HG03196 (cell line): ENCODE data around the gene MELK.
"Not testable (repeated sequence)": the region's sequence is repeated elsewhere in the genome, so short reads cannot be mapped to it uniquely, and the experiment has no call there.

Experiments
- ATAC-seq: cut with Tn5 transposase; IDR thresholded peaks from one replicate; pipeline ENCODE4 v1.9.1; 2021; ENCODE audit not compliant: unreplicated experiment

MELK gene

DNA sequence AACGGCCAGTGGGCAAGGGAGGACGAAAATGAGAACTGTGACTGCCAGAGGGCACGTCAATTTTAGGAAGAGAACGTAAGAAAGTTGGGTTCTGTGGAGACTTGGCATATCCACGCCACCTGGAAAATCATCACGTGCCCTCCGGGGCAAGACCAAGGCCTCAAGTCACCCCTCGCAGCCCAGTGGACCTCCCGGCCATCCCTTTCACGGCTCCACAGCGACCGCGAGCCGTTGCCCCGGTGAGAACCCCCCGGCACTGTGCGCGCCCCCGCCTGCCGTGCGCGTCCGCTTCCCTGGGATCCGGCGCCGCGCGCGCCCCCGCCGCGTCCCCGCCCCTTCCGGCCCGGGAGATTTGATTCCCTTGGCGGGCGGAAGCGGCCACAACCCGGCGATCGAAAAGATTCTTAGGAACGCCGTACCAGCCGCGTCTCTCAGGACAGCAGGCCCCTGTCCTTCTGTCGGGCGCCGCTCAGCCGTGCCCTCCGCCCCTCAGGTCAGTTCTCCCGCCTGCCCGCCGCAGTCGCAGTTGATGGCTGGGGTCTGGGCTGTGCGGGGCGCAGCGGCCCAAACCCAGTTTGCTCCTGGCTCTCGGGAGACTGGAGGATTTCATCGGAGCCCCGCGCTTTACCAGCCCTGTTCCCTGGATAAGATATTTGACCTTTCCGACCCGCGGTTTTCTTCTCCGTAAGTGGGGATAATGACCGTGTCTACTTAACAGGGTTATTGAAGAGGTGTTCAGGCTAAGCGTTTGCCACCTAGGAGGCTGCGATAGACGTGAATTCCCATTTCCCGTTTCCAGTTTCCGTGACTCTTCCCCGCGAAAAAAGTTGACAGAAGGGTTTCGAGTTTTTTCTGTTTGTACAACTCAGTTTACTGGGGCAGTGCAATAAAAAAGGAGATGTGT lies at the start of gene MELK:
Gene MELK, plus strand, starts transcription at position 381 of the 904 bp plus-strand sequence. CDS start 8,787 bp downstream, outside the sequence.
- peak; percentile 68 for ATAC-seq

DNA sequence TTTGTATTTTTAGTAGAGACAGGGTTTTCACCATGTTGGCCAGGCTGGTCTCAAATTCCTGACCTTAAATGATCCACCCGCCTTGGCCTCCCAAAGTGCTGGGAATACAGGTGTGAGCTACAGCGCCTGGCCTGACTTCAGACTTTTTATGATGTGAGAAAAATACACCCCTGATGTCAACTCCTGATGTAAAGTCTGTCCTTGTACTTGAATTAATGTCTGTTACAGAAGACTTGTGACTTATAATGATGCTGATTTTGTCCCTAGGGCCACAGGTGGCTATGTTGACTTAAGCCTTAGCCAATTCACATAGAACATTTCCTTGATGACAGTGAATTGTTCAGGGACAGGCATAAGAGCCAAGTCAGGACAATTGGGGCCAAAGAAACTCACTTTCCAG lies 42.5 kb upstream of the MELK start:
- ATAC-seq, result no peak

DNA sequence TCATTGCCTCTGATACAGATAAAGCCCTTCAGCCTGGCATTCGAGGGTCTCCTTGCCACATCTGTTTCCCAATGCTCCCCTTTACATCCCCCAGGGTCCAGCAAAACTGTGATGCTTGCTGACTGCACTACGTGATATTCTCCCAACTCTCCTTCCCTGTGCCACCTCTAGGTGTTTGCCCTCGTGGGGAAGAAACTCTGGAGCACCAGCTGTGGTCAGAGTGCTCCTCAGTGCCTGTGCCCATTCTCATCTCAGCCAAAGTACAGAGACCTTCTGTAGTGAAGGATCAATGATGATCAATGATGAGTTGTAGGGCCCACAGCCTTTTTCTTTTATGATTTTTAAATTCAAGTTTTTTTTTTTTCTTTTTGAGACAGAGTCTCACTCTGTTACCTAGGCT lies 40.3 kb upstream of the MELK start:
- no peak for ATAC-seq

DNA sequence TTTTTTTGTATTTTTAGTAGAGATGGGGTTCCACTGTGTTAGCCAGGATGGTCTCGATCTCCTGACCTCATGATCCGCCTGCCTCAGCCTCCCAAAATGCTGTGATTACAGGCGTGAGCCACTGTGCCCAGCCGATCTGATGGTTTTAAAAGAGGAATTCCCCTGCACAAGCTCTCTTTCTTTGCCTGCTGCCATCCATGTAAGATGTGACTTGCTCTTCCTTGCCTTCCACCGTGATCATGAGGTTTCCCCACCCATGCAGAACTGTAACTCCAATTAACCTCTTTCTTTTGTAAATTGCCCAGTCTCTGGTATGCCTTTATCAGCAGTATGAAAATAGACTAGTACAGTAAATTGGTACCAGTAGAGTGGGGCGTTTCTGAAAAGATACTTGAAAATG lies 39.0 kb upstream of the MELK start:
- ATAC-seq, result not testable (repeated sequence)

DNA sequence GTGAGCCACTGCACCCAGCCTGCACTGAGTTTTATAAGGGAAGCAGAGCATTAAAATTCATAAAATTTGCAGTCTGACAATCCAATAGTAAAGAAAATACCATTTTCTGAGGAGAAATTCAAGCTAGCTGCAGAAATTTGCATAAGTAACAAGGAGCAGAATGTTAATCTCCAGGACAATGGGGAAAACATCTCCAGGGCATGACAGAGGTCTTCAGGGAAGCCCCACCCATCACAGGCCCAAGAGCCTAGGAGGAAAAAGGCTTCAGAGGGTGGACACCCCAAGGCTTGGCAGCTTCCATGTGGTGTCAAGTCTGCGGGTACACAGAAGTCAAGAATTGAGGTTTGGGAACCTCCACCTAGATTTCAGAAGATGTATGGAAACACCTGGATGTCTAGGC lies 37.6 kb upstream of the MELK start:
- ATAC-seq, result no peak

DNA sequence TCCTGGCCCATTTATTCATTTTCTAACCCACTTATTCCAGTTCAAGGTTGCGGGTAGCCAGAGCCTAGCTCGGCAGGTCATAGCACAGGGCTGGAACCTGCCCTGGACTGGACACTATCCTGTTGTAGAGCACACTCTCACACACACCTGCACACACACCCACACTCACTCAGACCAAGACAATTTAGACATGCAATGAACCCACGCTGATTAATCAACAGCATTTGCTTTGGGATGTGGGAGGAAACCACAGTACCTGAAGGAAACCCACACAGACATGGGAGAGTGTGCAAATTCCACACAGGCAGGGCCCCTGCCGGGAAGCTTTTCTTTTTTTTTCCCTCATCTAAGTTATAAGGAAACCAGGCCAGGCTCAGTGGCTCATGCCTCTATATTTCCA lies 34.8 kb upstream of the MELK start:
- ATAC-seq, result no peak

DNA sequence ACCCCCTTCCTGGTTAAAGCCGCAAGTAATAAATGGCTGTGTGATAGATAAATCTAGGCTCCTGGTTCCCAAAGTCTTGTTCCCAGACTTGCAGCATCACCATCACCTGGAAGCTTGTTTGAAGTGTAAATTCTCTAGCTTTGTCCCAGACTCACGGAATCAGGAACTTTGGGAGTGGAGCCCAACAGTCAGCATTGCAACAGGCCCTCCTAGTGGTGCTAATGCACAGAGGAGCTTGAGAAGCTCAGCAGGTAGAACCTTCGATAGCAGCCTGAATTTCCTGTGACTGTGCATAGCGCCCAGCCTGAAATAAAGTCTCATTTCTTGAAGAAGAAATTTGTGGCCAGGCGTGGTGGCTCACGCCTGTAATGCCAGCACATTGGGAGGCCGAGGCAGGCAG lies 30.3 kb upstream of the MELK start:
- ATAC-seq, result no peak

DNA sequence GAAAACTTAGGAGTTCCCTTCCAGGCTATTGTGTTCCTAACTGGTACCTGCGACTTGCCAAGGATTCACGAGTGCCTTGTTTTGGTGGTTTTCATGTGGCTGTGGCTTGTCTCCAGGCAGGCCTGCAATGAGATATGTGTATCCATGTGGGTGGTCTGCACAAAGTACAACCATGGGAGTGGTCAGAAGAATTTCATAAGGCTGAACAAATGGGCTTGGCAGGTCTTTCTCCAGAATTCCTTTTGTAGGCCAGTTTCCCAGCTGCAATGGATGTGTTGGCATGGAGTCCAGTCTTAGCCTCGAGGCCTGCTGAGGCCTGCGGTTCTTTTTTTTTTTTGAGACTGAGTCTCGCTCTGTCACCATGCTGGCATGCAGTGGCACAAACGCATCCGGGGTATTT lies 28.8 kb upstream of the MELK start:
- ATAC-seq, result no peak

DNA sequence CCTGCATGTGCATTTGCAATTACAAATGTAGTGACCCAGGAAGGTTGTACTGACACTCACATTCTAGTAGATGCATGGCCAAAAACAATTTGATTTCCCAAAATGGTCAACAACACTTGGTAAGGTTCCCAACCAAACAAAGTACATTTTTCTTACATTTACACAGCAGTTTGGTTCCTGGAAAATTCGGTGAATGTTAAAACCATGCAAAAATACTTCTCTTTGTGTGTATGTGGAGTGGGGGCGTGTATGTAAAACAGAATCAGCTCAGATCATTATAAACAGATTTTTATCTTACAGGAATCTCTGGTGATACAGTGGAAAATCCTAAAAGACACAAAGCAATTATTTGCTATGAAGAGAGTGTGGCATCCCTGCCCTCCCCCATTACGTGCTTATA lies 25.1 kb upstream of the MELK start:
- ATAC-seq, result no peak

DNA sequence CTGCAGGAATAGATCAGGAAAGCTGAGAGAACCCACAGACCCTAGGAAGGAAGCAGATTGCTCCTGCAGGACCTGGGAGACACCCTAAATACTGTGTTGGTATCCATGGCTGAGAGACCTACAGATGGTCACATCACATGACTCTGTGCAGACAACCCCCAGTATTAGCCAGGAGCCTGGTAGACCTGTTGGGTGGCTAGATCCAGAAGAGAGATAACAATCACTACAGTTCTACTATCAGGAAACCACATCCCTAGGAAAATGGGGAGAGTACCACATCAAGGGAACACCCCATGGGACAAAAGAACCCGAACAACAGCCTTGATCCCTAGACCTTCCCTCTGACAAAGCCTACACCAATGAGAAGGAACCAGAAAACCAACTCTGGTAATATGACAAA lies 24.2 kb upstream of the MELK start:
- ATAC-seq, result no peak

DNA sequence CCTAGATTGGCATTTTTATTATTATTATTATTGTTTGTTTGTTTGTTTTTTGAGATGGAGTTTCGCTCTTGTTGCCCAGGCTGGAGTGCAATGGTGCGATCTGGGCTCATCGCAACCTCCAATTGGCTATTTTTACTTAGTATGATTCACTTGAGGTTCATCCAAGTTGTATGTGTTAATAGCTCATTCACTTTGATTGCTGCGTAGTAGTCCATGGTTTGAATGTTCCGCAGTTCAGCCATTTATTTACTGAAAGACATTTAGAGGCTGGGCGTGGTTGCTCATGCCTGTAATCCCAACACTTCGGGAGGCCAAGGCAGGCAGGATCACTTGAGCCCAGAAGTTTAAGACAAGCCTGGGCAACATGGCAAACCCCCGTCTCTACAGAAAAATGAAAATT lies 22.6 kb upstream of the MELK start:
- no peak for ATAC-seq

DNA sequence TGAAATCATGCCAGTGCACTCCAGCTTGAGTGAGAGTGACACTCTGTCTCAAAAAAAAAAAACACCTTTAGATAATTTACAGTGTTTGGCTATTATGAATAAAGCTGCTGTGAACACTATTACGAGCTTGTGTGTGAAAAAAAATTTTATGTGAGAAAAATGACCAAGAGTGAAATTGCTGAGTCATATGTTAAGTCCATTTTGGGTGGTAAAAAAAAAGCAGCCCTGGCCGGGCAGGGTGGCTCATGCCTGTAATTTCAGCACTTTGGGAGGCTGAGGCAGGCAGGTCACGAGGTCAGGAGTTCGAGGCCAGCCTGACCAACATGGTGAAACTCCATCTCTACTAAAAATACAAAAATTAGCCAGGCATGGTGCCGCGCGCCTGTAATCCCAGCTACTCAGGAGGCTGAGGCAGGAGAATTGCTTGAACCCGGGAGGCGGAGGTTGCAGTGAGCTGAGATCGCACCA lies 22.0 kb upstream of the MELK start:
- ATAC-seq, result peak; percentile 62

DNA sequence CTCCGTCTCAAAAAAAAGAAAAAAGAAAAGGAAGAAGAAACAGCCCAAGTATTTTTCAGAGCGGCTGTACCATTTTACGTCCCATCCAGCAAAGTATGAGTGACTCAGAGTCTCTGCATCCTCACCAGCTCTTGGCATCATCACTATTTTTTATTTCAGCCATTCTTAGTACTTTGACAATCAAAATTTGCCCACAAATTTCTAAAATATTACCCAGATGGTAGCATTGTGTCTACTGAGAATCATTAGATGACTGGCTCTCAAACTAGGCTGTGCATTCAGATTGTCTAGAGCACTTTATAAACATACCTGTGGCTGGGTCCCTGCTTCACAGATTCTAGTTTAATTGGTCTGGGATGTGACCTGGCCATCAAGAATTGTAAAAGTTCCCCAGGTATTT lies 21.6 kb upstream of the MELK start:
- ATAC-seq, result no peak

DNA sequence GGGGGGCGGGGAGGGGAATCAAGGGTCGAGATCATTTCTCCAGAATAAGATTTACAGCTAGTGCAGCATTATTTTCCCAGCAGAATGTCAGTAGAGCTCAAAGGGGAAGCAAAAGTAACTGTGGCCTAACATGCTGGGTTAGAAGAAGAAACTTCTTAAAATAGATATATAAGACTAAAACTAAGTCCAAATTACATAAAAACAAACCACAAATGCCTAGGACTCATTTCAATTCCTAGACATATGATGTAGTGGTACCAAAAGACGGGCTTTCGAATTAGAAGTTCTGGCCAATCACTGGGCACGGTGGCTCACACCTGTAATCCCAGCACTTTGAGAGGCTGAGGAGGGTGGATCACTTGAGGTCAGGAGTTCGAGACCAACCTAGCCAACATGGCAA lies 20.8 kb upstream of the MELK start:
- ATAC-seq, result no peak

DNA sequence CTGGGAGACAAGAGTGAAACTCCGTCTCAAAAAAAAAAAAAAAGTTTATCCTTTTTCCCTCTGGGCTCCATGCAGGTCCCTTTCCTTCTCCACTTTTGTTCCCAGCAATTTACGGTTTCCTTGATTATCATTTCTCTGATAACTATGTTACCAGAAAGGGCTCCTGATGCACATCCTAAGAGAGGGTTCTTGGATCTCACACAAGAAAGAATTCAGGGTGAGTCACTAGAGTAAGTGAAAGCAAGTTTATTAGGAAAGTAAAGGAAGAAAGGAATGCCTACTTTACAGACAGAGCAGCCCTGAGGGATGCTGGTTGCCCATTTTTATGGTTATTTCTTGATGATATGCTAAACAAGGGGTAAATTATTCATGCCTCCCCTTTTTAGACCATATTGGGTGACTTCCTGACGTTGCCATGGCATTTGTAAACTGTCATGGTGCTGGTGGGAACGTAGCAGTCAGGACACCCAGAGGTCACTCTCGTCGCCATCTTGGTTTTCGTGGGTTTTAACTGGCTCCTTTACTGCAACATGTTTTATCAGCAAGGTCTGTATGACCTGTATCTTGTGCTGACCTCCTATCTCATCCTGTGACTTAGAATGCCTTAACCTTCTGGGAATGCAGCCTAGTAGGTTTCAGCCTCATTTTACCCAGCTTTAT lies 13.5 kb upstream of the MELK start:
- ATAC-seq, result no peak

DNA sequence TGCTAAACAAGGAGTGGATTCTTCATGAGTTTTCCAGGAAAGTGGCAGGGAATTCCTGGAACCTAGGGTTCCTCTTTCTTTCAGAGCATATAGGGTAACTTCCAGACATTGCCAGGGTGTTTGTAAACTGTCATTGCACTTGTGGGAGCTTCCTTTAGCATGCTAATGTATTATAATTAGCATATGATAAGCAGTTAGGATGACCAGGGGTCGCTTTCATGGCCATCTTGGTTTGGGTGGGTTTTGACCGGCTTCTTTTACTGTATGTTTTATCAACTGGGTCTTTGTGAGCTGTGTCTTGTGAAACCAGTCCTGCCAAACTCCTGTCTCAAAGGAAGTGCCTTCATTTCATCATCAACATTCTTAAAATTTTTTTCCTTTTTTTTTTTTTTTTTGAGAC lies 11.9 kb upstream of the MELK start:
- ATAC-seq, result no peak

DNA sequence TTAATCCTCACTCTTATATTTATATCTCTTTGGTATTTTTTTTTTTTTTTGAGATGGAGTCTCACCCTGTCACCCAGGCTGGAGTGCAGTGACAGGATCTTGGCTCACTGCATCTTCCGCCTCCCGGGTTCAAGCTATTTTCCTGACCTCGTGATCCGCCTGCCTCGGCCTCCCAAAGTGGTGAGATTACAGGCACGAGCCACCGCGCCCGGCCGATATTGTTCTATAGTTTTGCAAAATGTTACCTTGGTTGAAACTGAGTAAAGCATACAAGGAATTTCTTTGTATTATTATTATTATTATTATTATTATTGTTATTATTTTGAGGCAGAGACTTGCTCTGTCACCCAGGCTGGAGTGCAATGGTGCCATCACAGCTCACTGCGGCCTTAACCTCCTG lies 9.9 kb upstream of the MELK start:
- not testable (repeated sequence) for ATAC-seq

DNA sequence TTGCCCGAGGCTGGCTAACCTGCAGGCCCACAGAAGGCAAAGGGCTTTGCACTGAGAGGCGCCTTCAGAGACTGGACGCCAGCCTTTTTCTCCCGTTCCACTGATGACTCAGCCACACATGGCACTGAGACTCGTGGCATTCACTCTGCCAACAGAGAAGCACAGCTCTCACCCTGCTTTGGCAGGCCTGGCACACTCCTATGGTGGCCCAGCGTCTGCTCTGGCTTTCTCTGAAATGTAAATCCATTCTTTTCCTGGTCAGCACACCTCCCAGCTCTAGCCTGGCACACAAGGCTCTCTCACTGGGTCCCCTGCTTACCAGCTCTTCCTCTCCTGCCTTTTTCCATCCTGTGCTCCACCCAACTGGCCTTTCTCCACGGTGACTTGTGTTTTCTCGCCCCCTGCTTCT lies 5.9 kb upstream of the MELK start:
- ATAC-seq, result no peak

DNA sequence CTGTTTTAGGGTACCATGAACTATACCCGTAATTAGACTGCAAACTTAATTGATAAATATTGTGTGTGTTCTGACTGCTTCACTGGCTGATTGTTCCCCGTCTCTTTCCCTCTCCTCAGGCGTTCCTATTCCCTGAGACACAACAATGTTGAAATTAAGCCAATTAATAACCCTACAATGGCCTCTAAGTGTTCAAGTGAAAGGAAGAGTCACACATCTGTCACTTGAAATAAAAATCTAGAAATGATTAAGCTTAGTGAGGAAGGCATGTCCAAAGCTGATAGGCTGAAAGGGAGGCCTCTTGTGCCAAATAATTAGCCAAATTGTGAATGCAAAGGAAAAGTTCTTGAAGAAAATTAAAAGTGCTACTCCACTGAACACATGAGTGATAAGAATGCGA lies 4.0 kb upstream of the MELK start:
- not testable (repeated sequence) for ATAC-seq

DNA sequence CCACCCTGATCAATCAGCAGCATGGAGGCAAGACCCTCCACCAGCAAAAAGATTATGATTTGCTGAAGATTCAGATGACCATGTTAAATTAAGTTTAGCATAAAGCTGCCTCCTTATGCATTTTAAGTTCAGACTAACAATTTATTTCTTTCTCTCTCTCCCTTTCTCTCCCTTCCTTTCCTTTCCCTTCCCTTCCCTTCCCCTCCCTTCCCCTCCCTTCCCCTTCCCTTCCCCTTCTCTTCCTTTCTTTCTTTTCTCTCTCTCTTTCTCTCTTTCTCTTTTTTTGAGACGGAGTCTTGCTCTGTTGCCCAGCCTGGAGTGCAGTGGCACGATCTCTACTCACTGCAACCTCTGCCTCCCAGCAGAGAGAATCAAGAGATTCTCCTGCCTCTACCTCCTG lies 1.4 kb upstream of the MELK start:
- no peak for ATAC-seq

DNA sequence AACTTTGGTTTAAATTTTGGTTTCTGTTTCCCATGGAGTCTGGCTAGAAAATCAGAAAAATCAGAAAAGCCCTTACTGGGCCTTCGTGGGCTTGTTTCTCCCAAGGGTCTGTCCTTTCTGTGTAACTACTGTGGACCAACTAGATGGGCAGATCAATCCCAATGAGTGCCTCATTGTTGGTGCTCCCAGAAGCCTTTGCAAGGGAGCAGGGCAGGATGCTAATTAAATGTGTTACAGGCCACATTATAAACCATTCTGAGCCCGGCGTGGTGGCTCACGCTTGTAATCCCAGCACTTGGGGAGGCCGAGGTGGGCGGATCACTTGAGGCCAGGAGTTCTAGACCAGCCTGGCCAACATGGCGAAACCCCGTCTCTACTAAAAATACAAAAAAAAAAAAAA lies 1.4 kb downstream of the MELK start:
- not testable (repeated sequence) for ATAC-seq

DNA sequence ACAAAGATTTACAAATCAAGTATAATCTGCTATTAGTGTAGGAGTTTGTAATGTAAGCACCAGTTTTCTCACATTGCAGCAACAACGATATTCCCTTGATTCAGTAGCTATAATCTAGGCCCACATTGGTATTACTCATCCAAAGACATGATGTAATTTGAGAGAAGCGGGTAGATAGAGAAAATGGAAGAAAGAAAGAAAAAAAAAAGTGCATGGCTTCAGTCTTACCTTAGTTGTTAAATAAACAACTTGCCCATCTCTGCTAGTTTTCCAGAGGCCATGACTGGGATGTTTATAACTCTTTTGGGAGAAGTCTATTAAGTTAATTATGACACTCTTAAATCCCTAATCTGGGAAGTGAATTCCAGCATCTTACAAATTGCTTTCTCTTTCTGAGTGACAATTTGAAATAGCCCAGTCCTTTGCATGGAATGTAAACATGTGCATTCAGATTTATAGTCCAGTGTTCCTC lies 2.8 kb downstream of the MELK start:
- ATAC-seq, result no peak
